HEK293T (cell line): ENCODE data around the gene RASSF5.

Experiments
- CTCF ChIA-PET: fragments of 350-600 bp; formaldehyde crosslinking; extraction: SDS; loops from one replicate; lab custom pipeline; 2021; ENCODE audit warnings: antibody characterized with exemption, inconsistent platforms; lab: Yijun Ruan, JAX
- POLR2A ChIA-PET: fragments of 350-600 bp; formaldehyde crosslinking; extraction: SDS; loops from one replicate; lab custom pipeline; 2020; ENCODE audit warnings: antibody characterized with exemption, inconsistent platforms; lab: Yijun Ruan, JAX
- DNase-seq: peaks from one replicate; pipeline ENCODE4 v3.0.0; 2012; ENCODE audit warnings: mixed read lengths; ENCODE audit errors: extremely low spot score
- ARNT ChIP-seq: fragments of 450-650 bp; IDR thresholded peaks from 2 replicates; pipeline ENCODE4 v1.6.1; 2017; ENCODE audit warnings: mild to moderate bottlenecking
- BHLHE40 ChIP-seq: fragments of 450-650 bp; IDR thresholded peaks from 2 replicates; pipeline ENCODE4 v1.6.1; 2016; ENCODE audit warnings: mild to moderate bottlenecking, moderate library complexity, borderline replicate concordance
- CTBP1 ChIP-seq: fragments of 450-650 bp; IDR thresholded peaks from 2 replicates; pipeline ENCODE4 v1.6.1; 2016; ENCODE audit warnings: borderline replicate concordance
- ELF4 ChIP-seq: fragments of 450-650 bp; IDR thresholded peaks from 2 replicates; pipeline ENCODE4 v1.6.1; 2017; ENCODE audit warnings: antibody characterized with exemption
- FOXA1 ChIP-seq: fragments of 450-650 bp; IDR thresholded peaks from 2 replicates; pipeline ENCODE4 v1.6.1; 2016; ENCODE audit warnings: mild to moderate bottlenecking
- FOXK2 ChIP-seq: fragments of 450-650 bp; IDR thresholded peaks from 2 replicates; pipeline ENCODE4 v1.6.1; 2016; ENCODE audit warnings: mild to moderate bottlenecking
- FOXM1 ChIP-seq: fragments of 450-650 bp; IDR thresholded peaks from 2 replicates; pipeline ENCODE4 v1.6.1; 2017; ENCODE audit warnings: mild to moderate bottlenecking, borderline replicate concordance
- HDGF ChIP-seq: fragments of 450-650 bp; IDR thresholded peaks from 2 replicates; pipeline ENCODE4 v1.6.1; 2017; ENCODE audit warnings: antibody characterized with exemption, borderline replicate concordance
- L3MBTL2 ChIP-seq: fragments of 450-650 bp; conservative IDR thresholded peaks from 2 replicates; pipeline ENCODE4 v1.6.1; 2016; ENCODE audit warnings: mild to moderate bottlenecking
- LEF1 ChIP-seq: fragments of 450-650 bp; IDR thresholded peaks from 2 replicates; pipeline ENCODE4 v1.6.1; 2017; ENCODE audit warnings: mild to moderate bottlenecking, borderline replicate concordance
- NFRKB ChIP-seq: fragments of 450-650 bp; IDR thresholded peaks from 2 replicates; pipeline ENCODE4 v1.6.1; 2016; ENCODE audit warnings: mild to moderate bottlenecking, moderate library complexity
- PKNOX1 ChIP-seq: fragments of 450-650 bp; IDR thresholded peaks from 2 replicates; pipeline ENCODE4 v1.6.1; 2016
- SP1 ChIP-seq: fragments of 450-650 bp; IDR thresholded peaks from 2 replicates; pipeline ENCODE4 v1.6.1; 2017
- SUZ12 ChIP-seq: fragments of 450-650 bp; IDR thresholded peaks from 2 replicates; pipeline ENCODE4 v1.6.1; 2016; ENCODE audit warnings: mild to moderate bottlenecking
- TARDBP ChIP-seq: fragments of 450-650 bp; IDR thresholded peaks from 2 replicates; pipeline ENCODE4 v1.6.1; 2016
- ZNF384 ChIP-seq: fragments of 450-650 bp; IDR thresholded peaks from 2 replicates; pipeline ENCODE4 v1.6.1; 2016

The RASSF5 gene

GRCh38 chr1:206590025-206590758, 82.9 kb downstream of the RASSF5 start:
- TF ChIP-seq ZNF384 (no peak), BHLHE40 (no peak), ARNT (no peak), SUZ12 (no peak), NFRKB (no peak), HDGF (no peak), ELF4 (no peak), FOXA1 (no peak), PKNOX1 (no peak), TARDBP (no peak), CTBP1 (no peak), SP1 (no peak), FOXK2 (no peak), FOXM1 (no peak), L3MBTL2 (no peak), LEF1 (no peak)
- no peak for DNase-seq
- CTCF ChIA-PET = no interaction called here
- POLR2A ChIA-PET = no interaction called here

- no peak for TF ChIP-seq FOXM1
- TF ChIP-seq ZNF384 = no peak
- no peak for TF ChIP-seq ELF4
- no peak for TF ChIP-seq L3MBTL2
- TF ChIP-seq PKNOX1 = no peak
- no peak for TF ChIP-seq ARNT
- TF ChIP-seq FOXA1 = no peak
- TF ChIP-seq NFRKB = no peak
- TF ChIP-seq TARDBP = no peak
- no peak for TF ChIP-seq FOXK2
- no peak for TF ChIP-seq BHLHE40
- no peak for TF ChIP-seq LEF1
- TF ChIP-seq CTBP1 = no peak
- TF ChIP-seq HDGF = no peak
- no peak for TF ChIP-seq SP1
- CTCF ChIA-PET = no interaction called here
- DNase-seq = no peak
- POLR2A ChIA-PET = no interaction called here
These were observed 83.9 kb downstream of the RASSF5 start for GRCh38 chr1:206591226-206591625.

GRCh38 chr1:206591696-206592095, 84.4 kb downstream of the RASSF5 start:
- no peak for TF ChIP-seq FOXA1
- TF ChIP-seq ELF4 = no peak
- no peak for TF ChIP-seq PKNOX1
- TF ChIP-seq LEF1 = no peak
- TF ChIP-seq ARNT = no peak
- ChIA-PET CTCF (no interaction called here), POLR2A (no interaction called here)
- no peak for DNase-seq

- ChIA-PET POLR2A (no interaction called here), CTCF (no interaction called here)
- TF ChIP-seq ARNT = no peak
- TF ChIP-seq FOXA1 = no peak
- no peak for TF ChIP-seq L3MBTL2
- TF ChIP-seq ELF4 = no peak
- no peak for TF ChIP-seq TARDBP
- TF ChIP-seq SP1 = no peak
- no peak for TF ChIP-seq FOXK2
- DNase-seq = no peak
These were observed 86.1 kb downstream of the RASSF5 start for GRCh38 chr1:206593351-206593925.

GRCh38 chr1:206595581-206596318, 88.4 kb downstream of the RASSF5 start:
- no peak for DNase-seq
- TF ChIP-seq FOXK2 (no peak), TARDBP (no peak), ELF4 (no peak), SP1 (no peak), SUZ12 (no peak), ZNF384 (no peak), NFRKB (no peak), FOXM1 (no peak), CTBP1 (no peak), L3MBTL2 (no peak), LEF1 (no peak), BHLHE40 (no peak), ARNT (no peak)
- POLR2A ChIA-PET = no interaction called here
- CTCF ChIA-PET = interaction anchor here (0.9 kb wide), 1 partner anchor 12 kb away, joined by 3 read pairs; no protein-coding TSS in a partner anchor

- ChIA-PET CTCF (no interaction called here), POLR2A (no interaction called here)
- TF ChIP-seq TARDBP (no peak), FOXA1 (no peak), HDGF (no peak), ELF4 (no peak), CTBP1 (no peak), ARNT (no peak), BHLHE40 (no peak), NFRKB (no peak), ZNF384 (no peak), L3MBTL2 (no peak), SUZ12 (no peak)
- DNase-seq = no peak
These were observed 89.0 kb downstream of the RASSF5 start for GRCh38 chr1:206596319-206596666.
